ENCODE results near the gene RAB6B. TPM values are rescaled to one million over a fixed set of nuclear protein-coding genes. Genes with fewer than 3 reads are reported as not detected.
A peak's percentile ranks its signal among the peaks of the same experiment; 100 is the strongest.

The RAB6B gene
- total and polyA plus RNA-seq, 2 experiments from 2014 or later: 2.6 to 9.1 TPM

- Histone ChIP-seq H3K4me1 (ENCODE audit: insufficient read depth) (peaks cover 3% of the 10 kb centered on the region), H4K20me1 (ENCODE audit: insufficient read depth, poor library complexity, severe bottlenecking) (no peaks in the 10 kb centered on the region), H2AFZ (no peak overlapping the region), H3K4me3 (no peak overlapping the region), H3K9me2 (replicated peaks; ENCODE audit: insufficient read depth) (no peaks in the 10 kb centered on the region), H3K79me2 (no peaks in the 10 kb centered on the region), H3K27me3 (no peaks in the 10 kb centered on the region), H3K27ac (peak overlapping the region; percentile 78), H3K9me3 (ENCODE audit: low read depth) (no peaks in the 10 kb centered on the region), H3K36me3 (replicated peaks; ENCODE audit: insufficient read depth, low read depth) (no peaks in the 10 kb centered on the region), H3K4me2 (no peak overlapping the region)
- TF ChIP-seq, protein P1, sequence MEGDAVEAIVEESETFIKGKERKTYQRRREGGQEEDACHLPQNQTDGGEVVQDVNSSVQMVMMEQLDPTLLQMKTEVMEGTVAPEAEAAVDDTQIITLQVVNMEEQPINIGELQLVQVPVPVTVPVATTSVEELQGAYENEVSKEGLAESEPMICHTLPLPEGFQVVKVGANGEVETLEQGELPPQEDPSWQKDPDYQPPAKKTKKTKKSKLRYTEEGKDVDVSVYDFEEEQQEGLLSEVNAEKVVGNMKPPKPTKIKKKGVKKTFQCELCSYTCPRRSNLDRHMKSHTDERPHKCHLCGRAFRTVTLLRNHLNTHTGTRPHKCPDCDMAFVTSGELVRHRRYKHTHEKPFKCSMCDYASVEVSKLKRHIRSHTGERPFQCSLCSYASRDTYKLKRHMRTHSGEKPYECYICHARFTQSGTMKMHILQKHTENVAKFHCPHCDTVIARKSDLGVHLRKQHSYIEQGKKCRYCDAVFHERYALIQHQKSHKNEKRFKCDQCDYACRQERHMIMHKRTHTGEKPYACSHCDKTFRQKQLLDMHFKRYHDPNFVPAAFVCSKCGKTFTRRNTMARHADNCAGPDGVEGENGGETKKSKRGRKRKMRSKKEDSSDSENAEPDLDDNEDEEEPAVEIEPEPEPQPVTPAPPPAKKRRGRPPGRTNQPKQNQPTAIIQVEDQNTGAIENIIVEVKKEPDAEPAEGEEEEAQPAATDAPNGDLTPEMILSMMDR (IDR thresholded peaks at IDR 0.05; ENCODE audit: poor library complexity): no peak
- no peak for TF ChIP-seq EZH2phosphoT487 (IDR thresholded peaks at IDR 0.05; ENCODE audit: low read depth, severe bottlenecking, unreplicated experiment)
- no peak for TF ChIP-seq EZH2 (IDR thresholded peaks at IDR 0.05; ENCODE audit: borderline replicate concordance)
- 89% methylated on average over 10 of the region's 10 CpGs for WGBS (ENCODE audit: low lambda C conversion rate, missing lambda C conversion rate)
- DNase-seq (ENCODE audit: low spot score): peak; percentile 40
These were observed 38.6 kb upstream of the RAB6B start for GRCh38 chr3:133934073-133934970.

- no peak overlapping the region for H3K4me2 ChIP-seq
- no peak overlapping the region for H3K4me3 ChIP-seq
- no peaks in the 10 kb centered on the region for H3K9me3 ChIP-seq (ENCODE audit: low read depth)
- H4K20me1 ChIP-seq (ENCODE audit: insufficient read depth, poor library complexity, severe bottlenecking): no peaks in the 10 kb centered on the region
- no peaks in the 10 kb centered on the region for H3K9me2 ChIP-seq (replicated peaks; ENCODE audit: insufficient read depth)
- DNase-seq (ENCODE audit: low spot score): no peak
- H2AFZ ChIP-seq: no peak overlapping the region
- TF ChIP-seq EZH2 (IDR thresholded peaks at IDR 0.05; ENCODE audit: borderline replicate concordance) (no peak), EZH2phosphoT487 (IDR thresholded peaks at IDR 0.05; ENCODE audit: low read depth, severe bottlenecking, unreplicated experiment) (no peak)
- TF ChIP-seq, protein P1 (IDR thresholded peaks at IDR 0.05; ENCODE audit: poor library complexity): no peak
- H3K4me1 ChIP-seq (ENCODE audit: insufficient read depth): peaks cover 3% of the 10 kb centered on the region
- H3K79me2 ChIP-seq: no peaks in the 10 kb centered on the region
- no peaks in the 10 kb centered on the region for H3K27me3 ChIP-seq
- no peak overlapping the region for H3K27ac ChIP-seq
- WGBS (ENCODE audit: low lambda C conversion rate, missing lambda C conversion rate): 95% methylated on average over 9 of the region's 9 CpGs
- no peaks in the 10 kb centered on the region for H3K36me3 ChIP-seq (replicated peaks; ENCODE audit: insufficient read depth, low read depth)
These were observed 37.7 kb upstream of the RAB6B start for GRCh38 chr3:133933097-133934024.

GRCh38 chr3:133932009-133932408 lies 36.3 kb upstream of the RAB6B start:
- Histone ChIP-seq H3K4me3 (no peak overlapping the region), H3K9me3 (ENCODE audit: low read depth) (no peaks in the 10 kb centered on the region), H3K9me2 (replicated peaks; ENCODE audit: insufficient read depth) (no peaks in the 10 kb centered on the region), H3K4me1 (ENCODE audit: insufficient read depth) (peaks cover 6% of the 10 kb centered on the region), H3K4me2 (no peak overlapping the region), H2AFZ (no peak overlapping the region), H3K79me2 (no peaks in the 10 kb centered on the region), H3K27ac (no peak overlapping the region), H3K36me3 (replicated peaks; ENCODE audit: insufficient read depth, low read depth) (no peaks in the 10 kb centered on the region), H4K20me1 (ENCODE audit: insufficient read depth, poor library complexity, severe bottlenecking) (no peaks in the 10 kb centered on the region), H3K27me3 (no peaks in the 10 kb centered on the region)
- WGBS (ENCODE audit: low lambda C conversion rate, missing lambda C conversion rate): 95% methylated on average over 6 of the region's 6 CpGs
- TF ChIP-seq EZH2 (IDR thresholded peaks at IDR 0.05; ENCODE audit: borderline replicate concordance) (no peak), EZH2phosphoT487 (IDR thresholded peaks at IDR 0.05; ENCODE audit: low read depth, severe bottlenecking, unreplicated experiment) (no peak)
- TF ChIP-seq, protein P1 (IDR thresholded peaks at IDR 0.05; ENCODE audit: poor library complexity): no peak
- no peak for DNase-seq (ENCODE audit: low spot score)
